COLO668 (cell line): Measurements from ENCODE around the gene ALK.

Source experiments
- DNase-seq: peaks from one replicate; lab custom pipeline; 2025; ENCODE audit not compliant: unreplicated experiment; lab: John Stamatoyannopoulos, UW

Gene ALK

DNA sequence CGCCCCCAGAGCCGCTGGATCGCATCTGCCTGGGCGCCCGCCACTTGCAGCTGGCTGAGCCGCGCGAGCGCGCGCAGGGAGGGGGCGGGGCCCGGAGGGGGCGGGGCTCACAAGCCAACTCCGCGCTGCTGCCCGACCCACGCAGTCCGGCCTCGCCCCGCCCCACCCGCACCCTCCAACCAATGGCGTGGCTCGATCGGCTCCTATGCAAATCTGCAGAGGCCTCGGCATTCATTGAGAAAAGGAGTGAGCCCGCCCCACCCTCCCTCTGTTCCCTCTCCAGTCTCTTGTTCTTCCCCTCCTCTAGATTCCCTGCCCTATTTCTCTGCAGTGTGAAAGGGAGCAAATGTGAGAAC lies at the start of gene ALK:
TSS of gene ALK (minus strand) at position 27 of the 356 bp plus-strand sequence. CDS start 927 bp downstream, outside the sequence.
- peak; percentile 88 for DNase-seq

DNA sequence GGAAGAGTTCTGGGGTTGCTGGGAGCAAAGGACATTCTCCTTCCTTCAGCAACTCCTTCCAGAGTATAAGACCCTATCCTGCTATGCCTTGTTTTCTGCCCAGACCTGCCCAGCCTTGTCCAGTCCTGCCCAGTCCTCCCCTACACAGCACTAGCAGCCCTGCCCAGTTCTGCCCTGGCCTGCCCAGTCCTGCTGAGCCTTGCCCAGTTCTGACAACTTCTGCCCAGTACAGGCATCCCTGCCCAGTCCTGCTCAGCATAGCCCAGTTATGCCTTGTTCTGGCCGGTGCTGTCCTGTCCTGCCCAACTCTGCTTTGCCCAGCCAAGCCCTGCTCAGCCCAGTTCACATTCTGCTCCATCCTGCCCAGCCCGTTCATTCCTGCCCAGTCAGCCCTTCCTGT lies 44.9 kb upstream of the ALK start:
- DNase-seq: no peak

GRCh38 chr2:29963972-29964570 lies 42.7 kb upstream of the ALK start:
- no peak for DNase-seq

GRCh38 chr2:29962922-29963321 lies 41.5 kb upstream of the ALK start:
- DNase-seq: no peak

GRCh38 chr2:29954316-29954715 lies 32.9 kb upstream of the ALK start:
- DNase-seq: no peak

DNA sequence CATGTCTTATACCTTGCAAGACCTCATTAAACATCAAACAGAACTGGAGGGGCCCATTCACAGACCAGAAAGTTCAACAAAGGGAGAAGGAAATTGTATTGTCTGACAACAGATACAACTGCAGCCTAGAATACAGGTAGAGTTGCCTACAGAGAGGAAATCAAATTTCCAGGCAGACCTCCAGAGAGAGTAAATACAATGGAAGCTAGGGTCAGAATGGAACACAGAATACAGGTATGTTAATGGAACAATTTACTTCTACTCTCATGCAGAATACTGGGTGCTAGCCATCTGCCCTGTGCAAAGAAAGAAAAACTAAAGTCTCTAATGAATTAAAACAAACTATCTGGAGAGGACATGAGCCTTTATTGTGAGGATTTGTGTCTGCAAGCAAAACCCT lies 31.6 kb upstream of the ALK start:
- no peak for DNase-seq

DNA sequence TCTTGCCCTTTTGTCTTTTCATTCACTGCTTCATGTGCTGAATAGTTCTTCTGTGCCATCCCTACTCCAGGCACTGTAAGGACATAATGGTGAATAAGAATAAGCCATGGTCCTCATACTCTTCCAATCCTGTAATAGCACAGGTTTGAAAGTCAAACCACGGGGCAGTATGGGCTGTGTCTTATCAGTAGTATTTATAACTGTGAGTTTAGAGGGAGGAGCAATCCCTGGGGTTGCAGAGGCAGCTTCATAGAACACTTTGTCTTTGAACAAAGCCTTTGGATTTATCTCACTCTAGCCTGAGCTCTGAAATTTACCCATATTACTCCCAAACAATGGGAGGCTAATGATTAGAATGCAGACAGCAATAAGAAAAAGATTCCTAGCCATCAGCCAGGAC lies 30.2 kb upstream of the ALK start:
- DNase-seq: no peak

- DNase-seq: no peak
Measured at GRCh38 chr2:29950481-29950880, 29.1 kb upstream of the ALK start.

DNA sequence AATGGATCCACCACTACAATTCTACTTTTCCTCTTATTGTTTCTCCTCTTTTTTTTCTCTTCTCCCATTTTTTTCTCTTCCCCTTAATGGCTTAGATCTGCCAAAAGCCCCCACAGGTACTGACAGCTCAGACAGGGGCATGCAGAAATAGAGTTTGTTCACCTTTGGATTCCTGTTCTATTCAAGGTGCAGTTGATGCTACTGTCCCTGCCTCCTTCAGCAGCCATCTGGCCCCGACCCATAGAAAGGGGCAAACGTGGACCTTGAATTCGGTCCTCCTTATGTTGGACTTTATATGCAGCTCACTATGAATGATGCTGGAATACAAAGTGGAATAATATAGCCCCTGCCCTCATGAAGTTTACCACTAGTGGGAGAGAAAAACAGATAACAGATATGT lies 27.7 kb upstream of the ALK start:
- no peak for DNase-seq

- no peak for DNase-seq
Measured at GRCh38 chr2:29946505-29946904, 25.1 kb upstream of the ALK start.

GRCh38 chr2:29942711-29943110 lies 21.3 kb upstream of the ALK start:
- DNase-seq: no peak

- DNase-seq: no peak
Measured at GRCh38 chr2:29940706-29941105, 19.3 kb upstream of the ALK start.

DNA sequence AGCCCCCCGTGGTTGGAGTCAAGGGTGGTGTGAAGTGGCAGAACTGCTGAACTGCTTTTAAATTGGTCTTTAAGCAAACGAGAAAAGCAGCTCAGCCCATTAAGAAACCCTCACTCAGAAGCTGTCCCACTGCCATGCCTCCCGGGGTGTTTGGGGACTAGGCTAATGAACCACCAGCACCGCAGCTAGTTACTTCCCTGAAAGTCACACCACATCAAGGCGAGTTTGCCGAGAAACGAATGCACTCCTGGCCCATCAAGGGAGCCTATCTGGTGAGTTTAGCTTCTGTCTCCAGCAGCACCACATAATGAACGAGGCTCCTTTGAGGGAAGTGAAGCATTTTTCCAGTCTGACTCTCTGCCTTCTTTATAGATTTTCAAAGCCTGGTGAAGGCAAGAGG lies 14.6 kb upstream of the ALK start:
- no peak for DNase-seq

GRCh38 chr2:29931818-29932217 lies 10.4 kb upstream of the ALK start:
- DNase-seq: no peak

- DNase-seq: peak; percentile 54
Measured at GRCh38 chr2:29923110-29923721, 1.8 kb upstream of the ALK start.

DNA sequence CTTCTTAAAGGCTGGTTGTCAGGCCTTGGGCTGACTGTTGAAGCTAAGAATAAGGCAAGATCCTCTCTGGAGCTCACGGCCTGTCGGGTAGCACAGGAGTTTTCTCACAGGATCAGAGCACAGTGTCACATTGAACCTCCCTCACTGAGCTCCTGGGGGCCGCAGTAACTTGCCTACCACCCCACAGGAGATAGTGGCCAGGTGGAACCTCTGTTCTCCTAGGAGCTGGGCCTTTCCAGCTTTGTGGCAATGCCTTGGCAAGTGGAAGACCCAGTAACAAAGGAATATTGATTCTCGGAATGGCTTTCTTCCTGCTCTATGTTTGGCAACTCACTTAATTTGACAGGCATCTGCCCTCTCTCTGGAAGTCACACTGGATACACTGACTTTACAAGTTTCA lies 1.2 kb upstream of the ALK start:
- no peak for DNase-seq

DNA sequence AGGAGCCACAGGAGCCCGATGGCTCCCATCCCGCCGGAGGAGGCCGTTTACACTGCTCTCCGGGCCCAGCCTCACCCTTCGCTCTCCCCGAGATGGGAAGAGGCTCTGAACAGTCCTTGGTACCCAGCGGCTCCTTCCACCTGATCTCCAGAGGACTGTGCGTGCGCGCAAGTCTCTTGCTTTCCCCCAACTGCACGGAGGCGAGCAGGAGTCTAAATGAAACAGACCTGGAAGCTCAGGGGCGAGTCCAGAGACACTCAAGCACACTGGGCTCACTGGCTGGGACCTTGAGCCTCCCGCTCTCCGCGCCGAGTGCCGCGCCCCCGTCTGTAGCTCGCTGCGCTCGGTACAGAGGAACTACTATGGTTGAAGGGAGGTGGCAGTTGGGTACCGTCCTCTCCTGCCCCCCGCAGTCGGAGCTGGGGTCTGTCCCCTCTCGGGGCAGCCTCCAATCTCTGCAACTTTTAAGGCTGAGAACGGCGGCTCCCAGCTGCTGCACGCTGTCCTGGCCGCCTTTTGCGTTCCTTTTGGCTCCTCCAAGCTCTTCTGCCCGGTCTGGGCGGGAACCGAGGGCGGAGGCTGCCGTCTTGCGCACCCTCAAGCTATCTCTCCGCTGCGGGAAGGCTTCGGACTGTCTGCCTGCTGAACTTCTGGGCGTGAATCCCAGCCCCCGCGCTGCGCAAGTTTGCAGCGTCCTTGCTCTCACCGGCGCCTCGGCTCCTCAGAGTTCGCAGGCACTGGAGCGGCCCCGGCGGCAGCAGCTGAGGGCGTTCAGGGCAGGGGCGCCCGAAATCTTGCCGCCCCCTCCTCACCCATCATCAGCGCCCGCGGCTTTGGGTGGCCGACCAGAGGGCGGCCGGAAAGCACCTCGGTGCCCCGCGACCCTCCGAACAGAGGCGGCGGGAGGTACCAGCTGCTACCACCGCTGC lies 491 bp downstream of the ALK start:
- DNase-seq: peak; percentile 56

DNA sequence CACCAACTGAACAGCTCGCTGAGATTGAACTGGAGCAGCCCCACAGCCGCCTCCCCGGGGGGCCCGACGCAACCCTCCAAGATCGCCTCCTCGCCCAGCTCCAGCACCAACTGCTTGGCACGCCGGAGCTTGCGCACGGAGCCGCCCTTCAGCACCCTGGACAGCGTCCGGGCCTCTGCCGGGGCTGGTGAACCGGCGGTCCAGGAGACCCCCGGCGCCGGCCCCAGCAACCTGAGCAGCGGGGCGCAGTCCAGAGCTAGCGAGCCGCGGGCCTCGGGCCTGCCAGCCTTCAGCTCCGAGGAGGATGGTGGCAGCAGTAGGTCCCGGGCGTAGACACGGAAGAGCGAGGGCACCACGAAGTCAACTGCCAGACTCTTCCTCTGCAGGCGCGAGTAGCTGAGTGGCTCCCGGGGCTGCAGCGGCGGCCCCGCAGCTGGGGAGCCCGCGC lies 1.2 kb downstream of the ALK start:
- DNase-seq: no peak

DNA sequence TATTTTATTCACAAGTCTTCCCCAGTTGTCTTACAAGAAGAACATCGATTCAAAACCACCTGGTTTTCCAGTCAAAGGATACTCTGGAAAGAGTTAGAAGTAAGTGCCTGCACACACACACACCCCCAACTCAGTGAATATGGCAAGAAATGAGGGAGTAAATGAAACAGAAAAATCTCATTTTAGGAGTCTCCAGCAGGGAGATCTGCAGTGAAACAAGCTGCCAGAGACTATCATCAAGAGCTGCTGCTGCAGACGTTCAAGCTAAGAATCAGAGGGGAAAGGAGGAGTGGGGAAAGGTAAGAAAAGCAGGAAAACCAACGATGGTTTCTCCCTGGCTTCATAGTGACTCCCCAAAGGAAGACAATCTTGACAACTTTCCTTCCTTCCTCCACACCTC lies 2.4 kb downstream of the ALK start:
- DNase-seq: no peak

GRCh38 chr2:29917781-29918180 lies 3.6 kb downstream of the ALK start:
- DNase-seq: no peak

- DNase-seq: peak; percentile 23
Measured at GRCh38 chr2:29916571-29916970, 4.8 kb downstream of the ALK start.

DNA sequence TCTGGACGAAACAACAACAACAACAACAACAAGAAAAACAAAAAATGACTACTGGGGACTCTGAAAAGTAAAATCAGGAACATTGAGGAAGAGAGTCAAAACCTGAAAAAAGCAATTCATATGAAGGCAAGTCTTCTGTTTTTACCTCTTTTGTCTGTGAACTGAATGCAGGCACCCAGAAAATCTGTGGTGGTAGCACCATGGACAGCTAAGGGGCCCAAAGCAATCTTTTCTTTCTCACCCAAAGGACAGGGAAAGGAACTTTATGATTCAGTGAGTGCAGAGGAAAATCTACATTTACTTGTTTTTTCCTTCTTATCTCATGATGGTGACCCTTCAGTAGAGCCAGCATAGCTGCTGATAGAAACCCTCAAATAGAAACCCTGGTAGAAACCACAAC lies 10.4 kb downstream of the ALK start:
- no peak for DNase-seq
